ENCODE data around the gene ZNF574. TPM values are rescaled to one million over a fixed set of nuclear protein-coding genes. Genes with fewer than 3 reads are reported as not detected.
A peak's percentile ranks its signal among the peaks of the same experiment; 100 is the strongest.

ZNF574 gene, protein sequence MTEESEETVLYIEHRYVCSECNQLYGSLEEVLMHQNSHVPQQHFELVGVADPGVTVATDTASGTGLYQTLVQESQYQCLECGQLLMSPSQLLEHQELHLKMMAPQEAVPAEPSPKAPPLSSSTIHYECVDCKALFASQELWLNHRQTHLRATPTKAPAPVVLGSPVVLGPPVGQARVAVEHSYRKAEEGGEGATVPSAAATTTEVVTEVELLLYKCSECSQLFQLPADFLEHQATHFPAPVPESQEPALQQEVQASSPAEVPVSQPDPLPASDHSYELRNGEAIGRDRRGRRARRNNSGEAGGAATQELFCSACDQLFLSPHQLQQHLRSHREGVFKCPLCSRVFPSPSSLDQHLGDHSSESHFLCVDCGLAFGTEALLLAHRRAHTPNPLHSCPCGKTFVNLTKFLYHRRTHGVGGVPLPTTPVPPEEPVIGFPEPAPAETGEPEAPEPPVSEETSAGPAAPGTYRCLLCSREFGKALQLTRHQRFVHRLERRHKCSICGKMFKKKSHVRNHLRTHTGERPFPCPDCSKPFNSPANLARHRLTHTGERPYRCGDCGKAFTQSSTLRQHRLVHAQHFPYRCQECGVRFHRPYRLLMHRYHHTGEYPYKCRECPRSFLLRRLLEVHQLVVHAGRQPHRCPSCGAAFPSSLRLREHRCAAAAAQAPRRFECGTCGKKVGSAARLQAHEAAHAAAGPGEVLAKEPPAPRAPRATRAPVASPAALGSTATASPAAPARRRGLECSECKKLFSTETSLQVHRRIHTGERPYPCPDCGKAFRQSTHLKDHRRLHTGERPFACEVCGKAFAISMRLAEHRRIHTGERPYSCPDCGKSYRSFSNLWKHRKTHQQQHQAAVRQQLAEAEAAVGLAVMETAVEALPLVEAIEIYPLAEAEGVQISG
- total RNA-seq (2022) (22.4 and 22.7 TPM in 2 replicates), Bru-seq, nascent RNA (percentile 55 among the genes with signal in this experiment), BruChase-seq, experiment 1, labeled RNA remaining after a 2-hour chase (percentile 60 among the genes with signal in this experiment), BruChase-seq, experiment 2, labeled RNA remaining after a 6-hour chase (percentile 50 among the genes with signal in this experiment)
- long read RNA-seq, transcript ZNF574-202 (2 exons, 2,940 nt) = major isoform, 81 of 102 reads
- long read RNA-seq, partial matches to known transcripts = 15 of 102 reads
- long read RNA-seq, other reads (novel, unspliced or antisense) = 6 of 102 reads

DNA sequence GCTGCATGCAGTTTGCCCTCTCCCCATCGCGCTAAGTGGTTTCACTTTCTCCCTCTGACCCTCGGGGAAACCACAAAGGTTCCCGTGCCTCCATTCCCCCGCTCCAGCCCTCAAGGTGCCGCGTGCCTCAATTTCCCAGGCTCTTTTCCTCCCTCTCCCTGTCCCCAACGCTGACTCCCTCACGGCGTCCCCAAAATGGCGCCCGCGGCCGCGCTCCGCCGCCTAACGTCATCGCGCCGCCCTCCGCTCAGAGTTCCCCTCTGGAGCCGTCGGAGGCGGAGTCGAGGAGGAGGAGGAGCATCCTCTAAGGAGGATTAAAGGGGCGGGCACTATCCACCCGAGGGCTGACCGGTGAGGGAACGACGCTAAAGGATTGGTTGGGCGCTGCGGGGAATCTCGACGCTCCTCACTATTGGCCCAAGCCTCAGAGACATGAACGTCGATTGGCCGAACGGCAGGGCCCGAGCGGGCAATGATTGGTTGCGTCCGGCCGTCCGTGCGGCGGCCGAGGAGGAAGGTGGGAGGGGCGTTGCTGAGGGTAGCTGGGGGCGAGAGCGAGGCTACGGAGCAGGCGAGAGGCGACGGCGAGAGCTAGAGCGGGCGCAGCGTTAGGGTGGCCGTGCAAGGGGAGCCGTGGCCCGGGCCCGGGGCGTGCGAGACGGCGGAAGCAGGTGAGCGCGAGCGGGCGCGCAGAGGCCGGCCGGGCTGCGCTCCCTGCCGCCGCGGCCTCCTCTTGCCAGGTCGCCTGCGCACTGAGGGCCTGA is at the start of gene ZNF574:
Gene ZNF574 (plus strand): TSS at position 551 of the 764 bp plus-strand sequence. CDS start 2,441 bp downstream, outside the sequence.
- BruUV-seq (replicated peaks) = no TSS peak
- intact Hi-C loops (cut with micrococcal nuclease; ENCODE audit: unreplicated experiment) = loop anchor here (5.0 kb wide), 1 partner anchor 193 kb away; the partner anchor contains the start of gene ARHGEF1
- CTCF ChIA-PET = interaction anchor here (1.0 kb wide), 3 partner anchors 41 to 369 kb away, joined by 3 to 6 read pairs (median 4); no protein-coding TSS in a partner anchor

DNA sequence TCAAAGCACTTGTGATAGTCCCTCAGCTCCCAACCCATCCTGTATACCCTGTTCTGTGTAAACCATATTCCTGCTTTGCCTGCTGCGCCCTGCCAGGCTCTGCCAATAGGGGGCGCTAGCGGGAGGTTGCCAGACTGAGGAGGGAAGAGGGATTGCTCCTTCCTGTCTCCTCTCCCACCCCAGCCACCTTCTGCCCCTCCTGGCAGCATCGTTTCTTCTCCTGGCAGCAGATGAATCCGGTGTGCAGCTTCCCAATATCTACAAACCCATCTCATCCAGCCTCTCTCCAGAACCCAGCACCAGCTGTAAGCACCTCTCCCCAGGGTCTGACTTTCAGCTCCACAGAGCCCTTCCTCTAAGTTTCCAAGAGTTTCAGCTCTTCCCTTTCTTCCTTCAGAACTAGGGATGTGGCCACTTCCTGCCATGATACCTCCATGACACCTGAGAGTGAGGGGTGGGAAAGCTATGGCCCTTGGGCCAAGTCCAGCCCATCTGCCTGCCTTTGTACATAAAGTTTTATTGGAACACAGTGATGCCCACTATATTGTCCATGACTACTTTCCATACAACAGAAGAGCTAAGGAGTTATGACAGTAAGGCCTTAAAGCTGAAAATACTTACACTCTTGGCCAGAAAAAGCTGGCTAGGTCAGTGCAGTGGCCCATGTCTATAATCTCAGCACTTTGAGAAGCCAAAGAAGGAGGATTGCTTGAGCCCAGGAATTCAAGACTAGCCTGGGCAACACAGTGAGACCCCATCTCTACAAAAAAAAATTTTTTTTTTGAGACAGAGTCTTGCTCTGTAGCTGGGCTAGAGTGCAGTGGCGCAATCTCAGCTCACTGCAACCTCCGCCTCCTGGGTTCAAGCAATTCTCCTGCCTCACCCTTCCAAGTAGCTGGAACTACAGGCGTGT is 47.4 kb upstream of the ZNF574 start:
- peak in 1 of 2 experiments; percentile 38 for DNase-seq
- no peaks in the 10 kb centered on the region for H3K36me3 ChIP-seq (ENCODE audit: control insufficient read depth, insufficient read depth, low read length)
- H3K27ac Mint-ChIP-seq (ENCODE audit: unreplicated experiment) = no peak overlapping the region
- H3K4me1 ChIP-seq = no peaks in the 10 kb centered on the region
- intact Hi-C loops (cut with micrococcal nuclease; ENCODE audit: unreplicated experiment) = no loop called here
- ChIA-PET POLR2A (no interaction called here), CTCF (interaction anchor here (0.5 to 0.6 kb wide), 2 partner anchors 37 to 67 kb away, joined by 3 read pairs; no protein-coding TSS in a partner anchor)
- H3K9me3 Mint-ChIP-seq (ENCODE audit: unreplicated experiment) = no peaks in the 10 kb centered on the region
- H3K4me3 ChIP-seq (ENCODE audit: low read depth, low read length) = no peak overlapping the region
- peaks cover 2% of the 10 kb centered on the region for H3K27me3 ChIP-seq (replicated peaks; ENCODE audit: control insufficient read depth, insufficient read depth, low read length)
- no peaks in the 10 kb centered on the region for H3K36me3 Mint-ChIP-seq (ENCODE audit: insufficient read depth, unreplicated experiment)
- no peaks in the 10 kb centered on the region for H3K4me1 Mint-ChIP-seq (ENCODE audit: low read depth, unreplicated experiment)
- no peak overlapping the region for H3K4me3 Mint-ChIP-seq (ENCODE audit: unreplicated experiment)
- no TSS peak for BruUV-seq (replicated peaks)
- peaks cover 13% of the 10 kb centered on the region for H3K27me3 Mint-ChIP-seq (ENCODE audit: insufficient read depth, unreplicated experiment)
- peak; percentile 35 to 38 for TF ChIP-seq CTCF (IDR thresholded peaks at IDR 0.05; ENCODE audit: insufficient read depth in 1 of 2, low read depth in 1 of 2, low read length in 1 of 2, severe bottlenecking in 1 of 2, unreplicated experiment in 1 of 2)
- no peaks in the 10 kb centered on the region for H3K9me3 ChIP-seq

More for the DNA sequence above, at the start of gene ZNF574:
- Histone ChIP-seq H3K36me3 (ENCODE audit: control insufficient read depth, insufficient read depth, low read length) (peaks cover 5% of the 10 kb centered on the region), H3K9me3 (no peaks in the 10 kb centered on the region), H3K27me3 (replicated peaks; ENCODE audit: control insufficient read depth, insufficient read depth, low read length) (no peaks in the 10 kb centered on the region), H3K4me3 (ENCODE audit: low read depth, low read length) (peak within 1 kb of the TSS; percentile 92), H3K4me1 (peaks cover 11% of the 10 kb centered on the region; the same call in 1 of the 2 replicates)
- POLR2A ChIA-PET = interaction anchor here (0.6 to 1.6 kb wide), 8 partner anchors 24 to 712 kb away, joined by 3 to 8 read pairs (median 4); partner anchors contain the start of gene RABAC1
- Mint-ChIP-seq H3K9me3 (ENCODE audit: unreplicated experiment) (no peaks in the 10 kb centered on the region), H3K4me3 (ENCODE audit: unreplicated experiment) (peak within 1 kb of the TSS; percentile 92), H3K4me1 (ENCODE audit: low read depth, unreplicated experiment) (peaks cover 19% of the 10 kb centered on the region), H3K27ac (ENCODE audit: unreplicated experiment) (peak within 1 kb of the TSS; percentile 99), H3K36me3 (ENCODE audit: insufficient read depth, unreplicated experiment) (peaks cover 38% of the 10 kb centered on the region), H3K27me3 (ENCODE audit: insufficient read depth, unreplicated experiment) (no peaks in the 10 kb centered on the region)
- DNase-seq = peak; percentile 99
- no peak for TF ChIP-seq CTCF (IDR thresholded peaks at IDR 0.05; ENCODE audit: insufficient read depth in 1 of 2, low read depth in 1 of 2, low read length in 1 of 2, severe bottlenecking in 1 of 2, unreplicated experiment in 1 of 2)

Data from Caco-2 (cell line).